SK-N-SH treated with all-trans-retinoic acid at 6 μM for 48 hours (cell line): ENCODE measurements around the gene CGB2.

Source experiments
- ARNTL ChIP-seq: fragments of 450-650 bp; formaldehyde crosslinking; IDR thresholded peaks from 2 replicates; pipeline ENCODE4 v1.5.0; 2020; ENCODE audit warnings: low read depth, mild to moderate bottlenecking, moderate library complexity, borderline replicate concordance
- CSRNP3 ChIP-seq: fragments of 250-450 bp; sonication (Bioruptor Pico); IDR thresholded peaks from 2 replicates; pipeline ENCODE4 v1.5.1; 2021; ENCODE audit warnings: mild to moderate bottlenecking, moderate library complexity
- PATZ1 ChIP-seq: fragments of 250-450 bp; sonication (Bioruptor Pico); IDR thresholded peaks from 2 replicates; pipeline ENCODE4 v1.8.0; 2020; ENCODE audit warnings: mild to moderate bottlenecking, moderate library complexity, borderline replicate concordance
- RARB ChIP-seq: fragments of 250-450 bp; sonication (Bioruptor Pico); IDR thresholded peaks from 2 replicates; pipeline ENCODE4 v1.8.0; 2021; ENCODE audit warnings: mild to moderate bottlenecking, moderate library complexity
- TF ChIP-seq, protein P1 (sequence below): fragments of 250-450 bp; sonication (Bioruptor Pico); IDR thresholded peaks from 2 replicates; pipeline ENCODE4 v1.5.0; 2020; ENCODE audit warnings: mild to moderate bottlenecking, moderate library complexity

DNA sequence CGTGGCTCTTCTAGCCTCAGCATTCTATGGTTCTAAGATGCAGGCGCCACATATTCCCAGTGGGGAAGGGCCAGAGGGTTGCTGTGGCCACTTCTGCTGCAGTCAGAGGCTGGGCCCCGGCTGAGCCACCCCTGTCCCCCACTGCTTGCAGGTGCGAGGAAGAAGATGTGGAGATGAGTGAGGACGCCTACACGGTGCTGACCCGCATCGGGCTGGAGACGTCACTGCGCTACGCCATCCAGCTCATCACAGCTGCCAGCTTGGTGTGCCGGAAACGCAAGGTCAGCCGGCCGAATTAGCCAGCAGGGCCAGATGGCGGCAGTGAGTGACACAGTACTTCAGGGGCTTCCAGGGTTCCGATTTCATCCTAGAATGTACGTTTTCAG lies 16.8 kb upstream of the CGB2 start:
- TF ChIP-seq ARNTL: no peak
- TF ChIP-seq RARB (CRISPR knock-in tag): no peak
- TF ChIP-seq PATZ1: no peak
- TF ChIP-seq, protein P1, sequence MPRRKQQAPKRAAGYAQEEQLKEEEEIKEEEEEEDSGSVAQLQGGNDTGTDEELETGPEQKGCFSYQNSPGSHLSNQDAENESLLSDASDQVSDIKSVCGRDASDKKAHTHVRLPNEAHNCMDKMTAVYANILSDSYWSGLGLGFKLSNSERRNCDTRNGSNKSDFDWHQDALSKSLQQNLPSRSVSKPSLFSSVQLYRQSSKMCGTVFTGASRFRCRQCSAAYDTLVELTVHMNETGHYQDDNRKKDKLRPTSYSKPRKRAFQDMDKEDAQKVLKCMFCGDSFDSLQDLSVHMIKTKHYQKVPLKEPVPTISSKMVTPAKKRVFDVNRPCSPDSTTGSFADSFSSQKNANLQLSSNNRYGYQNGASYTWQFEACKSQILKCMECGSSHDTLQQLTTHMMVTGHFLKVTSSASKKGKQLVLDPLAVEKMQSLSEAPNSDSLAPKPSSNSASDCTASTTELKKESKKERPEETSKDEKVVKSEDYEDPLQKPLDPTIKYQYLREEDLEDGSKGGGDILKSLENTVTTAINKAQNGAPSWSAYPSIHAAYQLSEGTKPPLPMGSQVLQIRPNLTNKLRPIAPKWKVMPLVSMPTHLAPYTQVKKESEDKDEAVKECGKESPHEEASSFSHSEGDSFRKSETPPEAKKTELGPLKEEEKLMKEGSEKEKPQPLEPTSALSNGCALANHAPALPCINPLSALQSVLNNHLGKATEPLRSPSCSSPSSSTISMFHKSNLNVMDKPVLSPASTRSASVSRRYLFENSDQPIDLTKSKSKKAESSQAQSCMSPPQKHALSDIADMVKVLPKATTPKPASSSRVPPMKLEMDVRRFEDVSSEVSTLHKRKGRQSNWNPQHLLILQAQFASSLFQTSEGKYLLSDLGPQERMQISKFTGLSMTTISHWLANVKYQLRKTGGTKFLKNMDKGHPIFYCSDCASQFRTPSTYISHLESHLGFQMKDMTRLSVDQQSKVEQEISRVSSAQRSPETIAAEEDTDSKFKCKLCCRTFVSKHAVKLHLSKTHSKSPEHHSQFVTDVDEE: no peak
- TF ChIP-seq CSRNP3 (CRISPR knock-in tag): no peak
